GM21526 (cell line): ENCODE results near the gene DAZAP1.
"Not testable (repeated sequence)": the region's sequence is repeated elsewhere in the genome, so short reads cannot be mapped to it uniquely, and the experiment has no call there.

ENCODE experiments used
- ATAC-seq: cut with Tn5 transposase; IDR thresholded peaks from one replicate; pipeline ENCODE4 v1.9.1; 2021; ENCODE audit warnings: moderate library complexity; ENCODE audit not compliant: unreplicated experiment, low FRiP score

The DAZAP1 gene

GRCh38 chr19:1409204-1410005 lies 2.0 kb downstream of the DAZAP1 start:
- ATAC-seq, result no peak

GRCh38 chr19:1410136-1410786 lies 2.9 kb downstream of the DAZAP1 start:
- no peak for ATAC-seq

- no peak for ATAC-seq
These were observed 3.4 kb downstream of the DAZAP1 start for GRCh38 chr19:1410789-1411188.

- ATAC-seq, result no peak
These were observed 4.1 kb downstream of the DAZAP1 start for GRCh38 chr19:1411255-1412191.

- ATAC-seq, result no peak
These were observed 5.0 kb downstream of the DAZAP1 start for GRCh38 chr19:1412323-1412923.

- ATAC-seq, result no peak
These were observed 5.8 kb downstream of the DAZAP1 start for GRCh38 chr19:1412995-1413800.

- no peak for ATAC-seq
These were observed 8.8 kb downstream of the DAZAP1 start for GRCh38 chr19:1416014-1416841.

GRCh38 chr19:1417145-1417544 lies 9.8 kb downstream of the DAZAP1 start:
- ATAC-seq, result no peak

- ATAC-seq, result no peak
These were observed 10.5 kb downstream of the DAZAP1 start for GRCh38 chr19:1417681-1418495.

GRCh38 chr19:1418496-1418775 lies 11.1 kb downstream of the DAZAP1 start:
- no peak for ATAC-seq

GRCh38 chr19:1418951-1419738 lies 11.8 kb downstream of the DAZAP1 start:
- no peak for ATAC-seq

DNA sequence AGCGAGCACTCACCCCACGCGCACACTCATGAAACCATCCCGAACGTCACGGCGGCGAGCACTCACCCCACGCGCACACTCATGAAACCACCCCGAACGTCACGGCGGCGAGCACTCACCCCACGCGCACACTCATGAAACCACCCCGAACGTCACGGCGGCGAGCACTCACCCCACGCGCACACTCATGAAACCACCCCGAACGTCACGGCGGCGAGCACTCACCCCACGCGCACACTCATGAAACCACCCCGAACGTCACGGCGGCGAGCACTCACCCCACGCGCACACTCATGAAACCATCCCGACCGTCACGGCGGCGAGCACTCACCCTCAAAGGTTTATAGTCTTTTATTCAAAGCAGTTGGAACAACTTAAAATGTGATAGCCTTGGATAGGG lies 12.7 kb downstream of the DAZAP1 start:
- ATAC-seq, result not testable (repeated sequence)

DNA sequence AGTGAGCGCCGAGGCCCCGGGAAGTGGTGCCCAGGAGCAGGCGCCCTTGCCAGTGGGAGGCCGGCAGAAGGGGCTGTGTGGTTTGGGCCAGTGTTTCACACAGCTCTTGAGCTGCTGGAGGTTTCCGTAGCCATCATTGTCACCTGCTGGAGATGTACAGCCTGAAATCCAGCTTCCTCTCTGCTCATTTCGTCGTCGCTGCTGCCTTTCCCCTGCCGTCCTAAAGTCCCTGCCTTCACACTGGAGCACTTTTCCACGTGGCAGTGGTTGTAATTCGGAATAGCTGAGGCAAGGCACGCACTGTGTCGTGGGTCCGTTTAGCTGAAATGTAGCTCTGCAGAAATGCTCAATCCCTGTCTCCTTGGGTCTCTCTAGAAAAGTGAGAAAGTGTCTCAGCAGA lies 13.2 kb downstream of the DAZAP1 start:
- ATAC-seq, result no peak

DNA sequence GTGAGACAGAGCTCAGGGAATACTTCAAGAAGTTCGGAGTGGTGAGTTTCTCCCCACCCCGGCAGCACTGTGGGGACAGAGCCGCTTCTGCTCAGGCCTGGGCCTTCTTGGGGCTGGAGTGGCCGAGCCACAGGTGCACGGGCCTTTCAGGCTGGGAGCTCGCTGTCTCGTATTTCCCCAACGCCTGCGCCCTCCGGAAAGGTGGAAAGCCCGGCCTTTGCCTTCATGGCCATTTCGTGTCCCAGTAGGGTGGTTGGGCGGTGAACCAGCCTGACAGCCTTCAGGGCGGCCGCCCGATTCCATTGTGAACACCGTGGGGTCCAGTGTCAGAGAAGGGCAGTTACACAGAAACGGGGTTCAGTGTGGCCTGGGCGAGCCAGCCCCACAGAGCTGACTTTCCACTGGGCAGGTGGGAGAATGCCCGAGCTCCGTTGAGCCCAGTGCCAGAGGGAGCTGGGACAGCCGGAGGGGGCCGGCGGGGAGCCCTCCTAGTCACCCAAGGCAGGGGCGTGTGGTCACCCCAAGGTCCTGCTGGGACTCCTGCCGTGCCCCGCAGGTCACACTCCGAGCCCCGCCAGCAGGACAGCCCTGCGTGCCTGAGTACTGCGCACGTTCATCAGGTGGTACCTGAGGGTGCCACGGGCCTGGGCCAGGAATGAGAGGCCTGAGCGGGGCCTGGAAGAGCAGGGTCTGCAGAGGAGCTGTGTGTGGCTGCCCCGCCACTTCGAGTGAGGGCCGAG lies 14.0 kb downstream of the DAZAP1 start:
- no peak for ATAC-seq

- no peak for ATAC-seq
These were observed 14.5 kb downstream of the DAZAP1 start for GRCh38 chr19:1421958-1422305.

GRCh38 chr19:1422360-1422759 lies 15.0 kb downstream of the DAZAP1 start:
- ATAC-seq, result no peak

DNA sequence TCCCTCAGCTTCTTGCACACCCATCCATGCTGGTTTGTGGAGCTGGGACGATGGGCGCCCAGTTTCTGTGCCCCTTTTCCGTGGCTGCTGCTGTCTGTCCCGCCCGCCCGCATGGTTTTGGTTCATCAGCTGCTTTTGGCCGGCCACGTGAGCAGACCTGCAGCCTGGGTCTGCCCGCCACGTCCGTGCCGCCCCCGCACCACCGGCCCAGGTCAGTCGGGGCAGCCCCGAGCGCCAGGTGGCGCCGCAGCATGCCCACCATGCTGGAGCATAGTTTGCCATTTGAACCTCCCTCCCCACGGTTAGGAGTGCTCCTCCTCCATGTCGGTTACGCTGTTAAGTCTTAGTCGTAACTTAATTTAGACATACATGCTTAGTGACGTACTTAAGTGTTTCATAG lies 15.6 kb downstream of the DAZAP1 start:
- ATAC-seq, result no peak
